ENCODE data around the gene RNASEH2B.

- TF ChIP-seq CTCF (conservative IDR thresholded peaks at IDR 0.05; ENCODE audit: low read depth, low read length) (no peak), EZH2 (IDR thresholded peaks at IDR 0.05; ENCODE audit: borderline replicate concordance, low read depth, low read length, poor library complexity, severe bottlenecking) (no peak)
These were observed 20.3 kb upstream of the RNASEH2B start for GRCh38 chr13:50889317-50889716.
